HG02623 (cell line): ENCODE measurements around the gene STEAP2.
"Not testable (repeated sequence)": the region's sequence is repeated elsewhere in the genome, so short reads cannot be mapped to it uniquely, and the experiment has no call there.

Experiments used
- ATAC-seq: cut with Tn5 transposase; IDR thresholded peaks from one replicate; pipeline ENCODE4 v1.9.1; 2021; ENCODE audit warnings: moderate library complexity; ENCODE audit not compliant: unreplicated experiment

STEAP2 gene

GRCh38 chr7:90211391-90212148 lies at the start of gene STEAP2:
Gene STEAP2 (plus strand): TSS chr7:90211740. CDS start chr7:90225083, 13,343 bp downstream.
- ATAC-seq: peak; percentile 85

- no peak for ATAC-seq
These were observed 48.0 kb upstream of the STEAP2 start for GRCh38 chr7:90163534-90163933.

- ATAC-seq: no peak
These were observed 45.8 kb upstream of the STEAP2 start for GRCh38 chr7:90165724-90166123.

GRCh38 chr7:90166153-90166552 lies 45.4 kb upstream of the STEAP2 start:
- ATAC-seq: no peak

- ATAC-seq: no peak
These were observed 44.2 kb upstream of the STEAP2 start for GRCh38 chr7:90167361-90167760.

GRCh38 chr7:90169891-90170290 lies 41.6 kb upstream of the STEAP2 start:
- ATAC-seq: no peak

- ATAC-seq: no peak
These were observed 39.4 kb upstream of the STEAP2 start for GRCh38 chr7:90172121-90172520.

- no peak for ATAC-seq
These were observed 38.9 kb upstream of the STEAP2 start for GRCh38 chr7:90172624-90173023.

GRCh38 chr7:90173127-90173844 lies 38.3 kb upstream of the STEAP2 start:
- peak; percentile 86 for ATAC-seq

- no peak for ATAC-seq
These were observed 35.9 kb upstream of the STEAP2 start for GRCh38 chr7:90175667-90176066.

- no peak for ATAC-seq
These were observed 35.3 kb upstream of the STEAP2 start for GRCh38 chr7:90176195-90176594.

- no peak for ATAC-seq
These were observed 33.4 kb upstream of the STEAP2 start for GRCh38 chr7:90178166-90178565.

- ATAC-seq: peak; percentile 94
These were observed 32.8 kb upstream of the STEAP2 start for GRCh38 chr7:90178679-90179278.

GRCh38 chr7:90180011-90180585 lies 31.4 kb upstream of the STEAP2 start:
- no peak for ATAC-seq

- ATAC-seq: no peak
These were observed 30.9 kb upstream of the STEAP2 start for GRCh38 chr7:90180649-90181048.

- ATAC-seq: no peak
These were observed 30.1 kb upstream of the STEAP2 start for GRCh38 chr7:90181485-90181884.

GRCh38 chr7:90186290-90186689 lies 25.2 kb upstream of the STEAP2 start:
- not testable (repeated sequence) for ATAC-seq

- no peak for ATAC-seq
These were observed 24.0 kb upstream of the STEAP2 start for GRCh38 chr7:90187507-90188050.

- peak; percentile 84 for ATAC-seq
These were observed 23.3 kb upstream of the STEAP2 start for GRCh38 chr7:90188281-90188680.

- no peak for ATAC-seq
These were observed 20.5 kb upstream of the STEAP2 start for GRCh38 chr7:90190995-90191394.

- no peak for ATAC-seq
These were observed 19.9 kb upstream of the STEAP2 start for GRCh38 chr7:90191648-90192047.
